HG03108 (cell line): ENCODE results near the gene USH1C.

Source experiments
- ATAC-seq: cut with Tn5 transposase; IDR thresholded peaks from one replicate; pipeline ENCODE4 v1.9.1; 2021; ENCODE audit warnings: moderate library complexity; ENCODE audit not compliant: unreplicated experiment

Gene USH1C

DNA sequence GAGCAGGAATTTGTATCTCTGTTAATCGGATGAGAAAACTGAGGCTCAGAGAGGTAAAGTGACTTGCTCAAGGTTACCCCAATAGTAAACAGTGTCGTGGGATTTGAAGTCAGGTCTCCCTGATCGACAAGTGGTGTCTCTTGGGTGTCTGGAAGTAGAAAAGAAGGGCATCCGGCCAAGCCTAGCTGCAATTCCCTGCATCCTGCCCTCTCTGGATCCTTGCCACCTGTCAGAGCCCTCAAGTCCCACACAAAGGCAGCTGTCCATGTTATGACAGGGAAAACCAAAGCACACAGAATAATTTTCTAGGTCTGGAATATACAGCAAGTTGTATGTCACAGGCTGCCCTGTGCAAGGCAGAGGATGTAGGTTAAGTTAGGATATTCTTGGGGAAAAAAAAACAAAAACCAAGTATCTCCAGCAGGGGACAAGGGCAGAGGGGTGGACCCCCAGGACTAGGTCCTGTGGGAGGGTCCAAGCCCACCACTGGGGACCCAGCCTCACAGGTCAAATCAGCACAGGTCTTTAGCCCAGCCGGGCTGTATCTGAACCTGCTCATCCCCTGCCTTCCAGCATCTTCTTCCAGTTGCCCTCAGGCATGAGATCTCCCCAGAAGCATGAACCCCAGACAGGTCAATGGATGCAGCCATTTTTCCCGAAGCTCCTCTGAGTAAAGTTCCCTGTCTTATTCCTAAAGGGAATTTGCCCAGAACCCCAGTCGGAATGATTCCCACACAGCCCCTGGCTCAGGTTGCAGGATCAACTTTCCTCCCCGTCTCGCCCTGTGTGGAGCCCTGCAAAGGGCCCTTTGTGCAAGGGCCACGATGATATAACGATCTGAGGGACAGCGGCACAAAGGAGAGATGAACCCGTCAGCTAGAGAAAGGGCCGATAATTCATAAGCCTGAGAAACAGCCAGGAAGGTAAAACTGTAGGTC lies 15.0 kb downstream of the USH1C start:
- no peak for ATAC-seq

DNA sequence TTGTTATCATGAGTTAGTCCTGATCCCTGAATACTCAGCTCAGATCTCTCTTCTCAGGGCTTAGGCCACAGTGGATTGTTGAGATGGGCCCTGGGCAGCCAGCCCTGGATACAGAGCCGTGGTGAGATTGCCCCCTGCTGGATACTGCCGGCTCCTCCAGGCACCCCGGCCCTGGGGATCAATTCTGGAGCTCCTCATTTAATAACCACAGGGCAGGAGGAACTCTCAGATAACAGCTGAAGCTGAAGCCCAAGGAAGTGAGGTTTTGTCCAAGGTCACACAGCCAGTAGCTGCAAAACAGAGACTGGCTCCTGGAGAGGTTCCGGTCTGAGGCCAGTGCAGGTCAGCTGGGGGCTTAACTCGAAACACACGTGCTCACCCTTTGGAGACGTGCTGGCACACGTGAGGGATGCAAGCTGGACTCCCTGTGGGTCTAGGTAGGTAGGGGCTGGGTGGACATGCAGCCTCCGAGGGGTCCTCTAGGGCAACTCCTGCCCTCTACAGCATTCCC lies 16.0 kb downstream of the USH1C start:
- ATAC-seq, result no peak

DNA sequence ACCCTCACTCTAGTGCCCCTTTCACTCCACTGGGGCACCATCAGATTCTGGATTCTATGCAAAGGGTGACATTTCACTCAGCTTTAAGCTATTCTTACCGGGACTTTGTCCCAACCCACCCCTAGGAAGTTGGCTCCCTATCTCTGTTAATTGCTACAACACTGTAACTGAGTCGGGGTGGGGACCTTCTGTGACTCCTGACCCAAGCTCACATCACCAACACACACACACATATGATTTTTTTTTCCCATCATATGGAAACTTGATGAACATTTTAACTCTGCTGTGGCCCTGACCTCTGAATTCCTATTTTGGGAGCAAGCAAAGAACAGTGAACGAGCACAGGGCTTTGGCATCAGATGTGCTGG lies 16.6 kb downstream of the USH1C start:
- no peak for ATAC-seq

DNA sequence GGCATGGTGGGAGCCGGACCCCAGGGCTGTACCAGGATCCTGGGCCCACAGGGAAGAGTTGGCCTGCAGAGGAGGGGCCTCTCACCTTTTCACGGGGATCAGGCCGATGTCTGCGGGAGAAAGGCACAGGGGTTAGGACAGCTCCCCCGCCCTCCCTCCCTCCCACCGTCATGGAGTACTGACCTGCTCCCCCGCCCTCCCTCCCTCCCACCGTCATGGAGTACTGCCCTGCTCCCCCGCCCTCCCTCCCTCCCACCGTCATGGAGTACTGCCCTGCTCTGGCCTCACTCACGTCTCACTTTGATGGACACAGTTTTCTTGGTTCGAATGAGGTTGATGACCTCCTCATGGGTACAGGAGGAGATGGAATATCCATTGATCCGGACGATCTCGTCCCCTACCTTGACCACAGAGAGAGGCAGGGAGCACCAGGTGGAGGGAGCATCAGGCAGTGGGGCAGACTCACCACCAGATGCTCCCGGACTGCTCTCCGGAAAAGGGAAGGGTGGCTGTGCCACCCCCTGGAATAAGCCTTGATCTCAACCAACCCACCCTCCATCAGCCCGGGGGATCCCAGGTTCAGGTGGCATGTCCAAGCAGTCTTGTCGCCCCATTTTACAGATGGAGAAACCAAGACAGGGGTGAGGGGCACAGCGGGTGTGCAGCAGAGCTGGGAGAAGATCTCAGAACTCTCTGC lies 17.1 kb downstream of the USH1C start:
- no peak for ATAC-seq

DNA sequence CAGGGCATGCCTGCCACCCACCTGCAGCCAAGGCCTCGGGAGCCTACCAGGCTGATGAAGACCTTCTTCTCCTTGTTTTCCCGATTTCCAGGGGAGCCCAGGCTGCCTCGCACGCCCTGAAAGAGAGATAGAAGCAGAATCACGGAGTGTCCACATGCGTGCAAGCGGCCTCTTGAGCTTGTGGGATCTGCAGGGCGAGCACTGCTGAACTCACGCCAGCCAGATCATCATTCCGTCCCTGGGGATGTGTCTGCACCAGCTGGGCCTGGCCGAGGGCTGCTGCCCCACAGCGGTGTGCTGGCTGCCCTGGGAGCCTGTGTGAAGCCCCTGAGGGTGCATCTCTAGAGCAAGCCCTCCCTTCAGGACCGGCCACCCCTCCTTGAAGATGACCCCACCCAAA lies 17.9 kb downstream of the USH1C start:
- ATAC-seq, result no peak

DNA sequence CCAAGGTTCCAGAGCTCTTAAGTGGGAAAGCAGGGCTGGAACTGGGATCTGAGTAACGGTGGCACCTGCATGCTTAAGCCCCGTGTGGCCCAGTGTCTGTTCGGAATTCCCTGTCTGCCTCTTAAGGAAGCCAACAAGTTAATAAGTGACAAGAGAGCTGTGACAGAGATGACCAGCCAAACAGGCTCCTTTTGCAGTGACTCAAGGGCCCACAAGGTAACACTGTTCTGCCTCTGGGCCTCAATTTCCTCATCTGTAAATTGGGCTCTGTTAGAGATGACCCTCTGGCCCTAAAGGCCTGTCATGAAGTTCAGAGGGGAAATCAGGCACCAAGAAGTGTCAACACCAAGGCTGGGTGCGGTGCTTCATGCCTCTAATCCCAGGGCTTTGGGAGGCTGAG lies 18.6 kb downstream of the USH1C start:
- ATAC-seq, result no peak

DNA sequence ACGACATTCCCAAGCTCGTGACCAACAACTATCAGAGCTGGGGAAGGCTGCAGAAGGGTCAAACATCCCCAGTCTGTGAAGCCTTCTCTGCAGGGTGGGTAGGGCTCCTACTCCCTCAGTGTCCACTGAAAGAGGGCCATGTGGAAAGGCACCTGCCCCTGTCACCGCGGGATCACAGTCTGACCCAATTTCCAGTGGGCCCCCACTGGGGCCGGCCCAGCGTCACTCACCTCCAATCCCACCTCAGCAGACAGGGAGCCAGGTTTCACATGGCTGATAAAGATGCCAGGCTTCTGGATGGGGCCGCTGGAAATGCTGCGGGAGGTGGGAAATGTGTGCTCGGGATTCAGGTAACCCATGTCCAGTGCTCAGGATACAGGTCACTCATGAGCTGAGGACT lies 20.0 kb downstream of the USH1C start:
- no peak for ATAC-seq

DNA sequence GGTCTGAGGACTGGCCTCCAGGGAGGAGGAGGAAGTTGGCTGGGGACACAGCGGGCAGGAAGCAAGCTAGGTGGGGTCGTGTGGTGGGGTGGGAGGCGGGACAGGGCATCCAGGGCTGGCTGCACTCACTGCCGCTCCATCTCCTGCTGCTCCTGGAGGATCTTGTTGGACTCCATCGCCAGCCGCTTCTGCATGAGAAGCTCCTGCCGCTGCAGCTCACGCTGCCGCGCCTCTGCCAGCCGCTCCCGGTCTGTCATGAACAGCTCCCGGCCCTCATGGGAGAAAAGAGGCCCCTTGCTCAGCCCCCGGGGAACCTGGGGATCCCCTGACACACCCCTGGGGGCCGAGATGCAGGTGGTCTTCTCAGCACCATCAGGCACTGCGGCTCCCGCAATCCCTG lies 21.6 kb downstream of the USH1C start:
- ATAC-seq, result no peak

DNA sequence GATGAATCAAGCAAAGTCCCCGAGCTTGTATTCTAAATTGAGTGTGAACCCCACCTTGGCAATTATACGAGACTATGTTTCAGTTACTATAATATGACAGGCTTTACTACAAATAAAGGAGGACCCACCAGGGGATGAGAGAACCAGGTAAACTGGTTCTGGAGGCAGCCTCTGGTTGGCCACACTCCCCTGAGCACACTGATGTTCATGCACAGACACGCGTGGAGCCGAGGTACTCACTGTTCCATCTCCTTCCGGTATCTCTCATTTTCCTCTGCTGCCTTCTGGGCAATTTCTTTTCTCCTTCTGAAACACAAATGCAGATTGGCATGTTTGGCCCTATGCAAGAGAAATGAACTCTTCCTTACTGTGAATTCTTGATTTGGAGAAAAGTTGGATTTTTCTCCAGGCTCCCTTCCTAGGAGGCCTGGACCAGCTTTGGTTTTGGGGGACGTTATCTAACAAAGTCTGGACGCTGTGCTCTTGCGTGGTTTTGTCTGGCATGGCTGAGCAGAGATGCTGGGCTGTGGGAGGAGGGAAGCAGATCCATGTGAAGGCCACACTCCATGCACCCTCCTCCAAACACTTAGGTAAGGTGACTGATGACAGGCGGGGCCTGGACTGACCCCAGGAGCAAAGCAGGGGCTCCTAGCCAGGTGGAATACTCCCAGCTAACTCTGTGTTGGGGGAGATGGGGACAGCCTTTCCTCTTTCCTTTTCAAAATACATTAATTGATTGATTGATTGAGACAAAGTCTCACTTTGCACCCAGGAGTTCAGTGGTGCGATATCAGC lies 22.9 kb downstream of the USH1C start:
- ATAC-seq, result no peak

DNA sequence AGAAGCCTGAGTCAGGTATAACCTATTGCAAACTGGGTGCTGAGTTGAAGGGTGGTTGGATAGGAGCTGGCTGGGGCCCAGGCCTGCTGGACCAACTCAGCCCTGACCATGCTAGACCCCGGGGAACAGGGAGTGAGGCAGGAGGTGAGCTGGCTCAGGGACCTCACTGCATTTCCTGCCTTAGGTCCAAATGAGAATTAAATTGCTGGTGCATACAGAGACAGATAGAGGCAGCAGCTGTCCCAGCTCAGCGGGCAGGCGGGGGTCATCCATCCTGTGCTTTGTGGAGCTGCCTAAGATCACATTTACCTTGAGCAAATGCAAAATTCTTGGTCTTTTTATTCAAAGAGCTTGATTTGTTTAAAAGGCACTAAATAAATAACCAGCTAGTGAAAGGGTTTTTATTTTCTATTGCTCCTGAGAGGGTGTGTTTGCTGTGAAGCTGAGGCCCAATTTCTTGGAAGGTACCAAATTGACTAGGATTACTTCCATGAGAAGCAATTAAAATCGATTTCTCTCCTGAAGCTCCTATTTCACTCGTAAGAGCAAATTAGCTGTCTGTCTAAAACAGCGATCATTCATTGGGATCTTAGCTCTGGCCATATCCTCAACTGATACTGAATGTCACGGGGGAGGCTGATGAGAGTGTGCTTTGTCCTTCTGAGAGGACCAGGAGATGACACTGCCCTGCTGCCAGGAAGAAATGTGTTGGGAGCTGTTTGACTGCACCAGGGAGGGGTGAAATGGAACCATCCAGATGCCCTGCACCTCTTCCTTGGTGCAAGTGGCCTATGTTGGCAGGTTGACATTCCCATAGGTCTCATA lies 24.9 kb downstream of the USH1C start:
- ATAC-seq, result no peak

DNA sequence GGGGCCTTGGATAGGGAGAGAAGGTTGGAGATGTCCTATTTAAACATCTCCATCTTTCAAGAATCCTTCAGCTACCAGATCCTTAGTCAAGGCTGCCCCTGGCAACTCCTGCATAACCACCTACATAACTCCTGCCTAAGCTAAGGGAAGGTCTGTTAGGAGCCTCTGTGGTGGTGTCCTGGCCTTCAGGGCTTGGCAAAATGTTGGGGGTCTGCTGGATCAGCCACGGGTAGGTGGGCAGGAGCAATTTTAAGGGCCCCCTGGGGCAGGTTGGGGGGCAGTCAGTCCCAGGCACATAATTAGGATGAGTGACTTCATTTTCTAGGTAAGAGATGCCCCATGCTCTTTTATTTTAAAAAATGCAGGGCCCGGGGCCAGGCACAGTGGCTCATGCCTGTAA lies 25.9 kb downstream of the USH1C start:
- no peak for ATAC-seq

DNA sequence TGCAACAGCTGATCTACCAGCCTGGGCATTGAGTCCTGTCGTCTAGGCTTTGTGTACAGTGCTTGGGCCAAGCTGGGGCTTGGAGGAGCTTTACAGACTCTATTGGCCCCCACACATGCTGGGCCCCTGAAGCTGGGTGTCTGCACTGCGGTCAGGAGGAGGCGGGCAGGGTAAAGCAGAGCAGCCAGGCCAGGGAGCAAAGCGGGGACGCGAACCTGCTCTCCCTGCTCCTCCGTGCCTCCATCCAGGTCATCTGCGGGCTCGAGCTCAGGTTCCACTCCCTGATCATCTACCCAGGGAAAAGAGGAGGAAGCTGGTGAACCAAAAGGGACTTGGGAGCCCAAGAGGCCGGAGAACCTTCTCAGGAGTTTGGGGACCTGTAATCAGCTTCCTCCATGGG lies 27.0 kb downstream of the USH1C start:
- ATAC-seq, result no peak

DNA sequence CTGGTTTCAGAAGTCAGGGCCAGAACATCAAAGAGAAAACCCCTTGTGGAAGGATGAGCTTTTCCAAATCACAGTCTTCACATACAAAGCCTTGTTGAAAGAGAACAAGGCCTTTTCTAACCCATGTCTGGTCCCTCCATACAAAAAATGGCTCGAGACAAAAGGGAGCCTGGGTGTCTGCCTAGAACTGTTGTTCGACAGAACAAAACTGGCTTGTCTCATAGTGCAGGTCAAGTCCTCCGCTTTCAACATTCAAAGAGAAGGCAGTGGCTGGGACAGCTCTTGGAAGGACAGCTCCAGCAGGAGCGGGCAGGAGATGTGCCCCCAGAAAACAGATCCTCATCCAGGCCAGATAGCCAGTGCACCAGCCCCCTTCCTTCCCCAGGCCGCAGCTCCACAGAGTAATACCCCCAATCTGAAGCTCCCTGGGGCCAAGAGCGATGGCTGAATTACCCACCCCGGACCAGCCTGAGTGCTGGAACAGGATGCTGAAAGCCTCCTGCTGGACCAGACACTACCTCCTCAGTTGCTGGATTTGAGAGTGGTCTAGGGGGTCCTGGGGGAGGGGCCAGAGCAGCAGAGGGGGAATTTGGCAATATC lies 27.6 kb downstream of the USH1C start:
- no peak for ATAC-seq

DNA sequence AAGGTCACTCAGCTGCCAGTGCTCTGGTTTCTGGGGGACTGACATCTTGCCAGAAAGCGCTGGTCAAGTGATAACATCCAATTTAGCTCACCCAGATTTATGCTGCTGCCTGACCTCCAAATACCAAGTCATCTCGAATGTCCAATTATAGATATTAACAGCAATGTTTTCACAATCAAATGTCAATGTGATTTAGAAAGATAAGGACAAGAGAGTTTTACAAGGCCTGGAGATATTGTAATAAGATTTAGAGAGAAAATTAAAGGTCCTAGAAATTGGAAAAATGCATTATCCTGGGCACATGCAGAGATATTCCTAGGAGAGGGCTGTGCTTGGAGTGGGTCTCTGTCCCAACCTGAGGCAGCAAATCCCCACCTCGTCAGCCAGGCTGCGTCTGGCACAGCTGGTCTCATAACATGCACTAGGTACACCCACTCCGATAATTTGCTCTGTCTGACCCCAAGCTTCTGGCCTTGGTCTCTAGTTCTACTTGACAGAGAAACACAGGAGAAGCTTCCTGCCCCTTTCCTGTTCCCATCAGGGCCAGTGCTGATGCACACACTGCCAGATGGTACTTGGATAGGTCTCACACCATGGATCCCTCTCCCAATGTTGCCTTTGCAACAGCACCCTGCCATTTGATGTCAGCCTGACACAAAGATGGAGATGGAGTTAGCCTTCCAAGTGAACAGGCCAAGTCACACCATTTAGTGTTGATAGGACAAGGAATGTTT lies 28.6 kb downstream of the USH1C start:
- no peak for ATAC-seq

DNA sequence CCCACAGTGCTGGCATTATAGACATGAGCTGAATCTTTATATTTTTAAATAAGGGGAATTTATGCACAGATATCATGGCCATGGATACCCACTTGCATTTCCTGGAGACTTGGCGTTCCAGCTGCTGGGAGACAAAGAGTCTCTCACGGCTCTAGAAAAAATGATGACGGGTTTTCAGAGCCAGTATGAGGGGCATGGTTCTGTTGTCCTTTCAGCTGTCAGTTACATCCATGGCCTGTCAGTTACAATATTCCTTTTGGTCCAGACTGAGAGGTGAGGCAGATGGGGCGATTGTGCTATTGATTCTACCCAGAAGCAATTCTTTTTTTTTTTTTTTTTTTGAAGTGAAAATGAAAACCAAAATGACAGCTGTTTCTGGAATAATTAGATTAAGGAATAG lies 29.7 kb downstream of the USH1C start:
- ATAC-seq, result no peak

DNA sequence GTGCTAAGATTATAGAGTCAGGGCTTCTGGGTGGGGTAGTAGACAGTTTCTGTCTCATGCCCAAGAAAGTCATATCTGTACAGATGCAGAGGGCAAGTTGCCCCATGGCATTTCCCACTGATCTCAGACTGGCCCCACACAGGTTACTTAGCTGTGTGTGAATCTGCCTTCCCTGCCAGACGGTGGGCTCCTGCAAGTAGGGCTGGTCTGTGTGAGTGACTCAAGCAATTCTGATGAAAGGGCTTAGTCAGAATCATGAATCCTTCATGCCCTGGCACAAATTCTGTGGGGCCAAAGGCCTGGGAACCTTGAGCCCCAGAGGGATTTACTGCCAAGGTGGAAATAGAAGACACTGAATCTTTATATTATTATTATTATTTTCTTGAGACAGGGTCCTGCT lies 30.4 kb downstream of the USH1C start:
- no peak for ATAC-seq

DNA sequence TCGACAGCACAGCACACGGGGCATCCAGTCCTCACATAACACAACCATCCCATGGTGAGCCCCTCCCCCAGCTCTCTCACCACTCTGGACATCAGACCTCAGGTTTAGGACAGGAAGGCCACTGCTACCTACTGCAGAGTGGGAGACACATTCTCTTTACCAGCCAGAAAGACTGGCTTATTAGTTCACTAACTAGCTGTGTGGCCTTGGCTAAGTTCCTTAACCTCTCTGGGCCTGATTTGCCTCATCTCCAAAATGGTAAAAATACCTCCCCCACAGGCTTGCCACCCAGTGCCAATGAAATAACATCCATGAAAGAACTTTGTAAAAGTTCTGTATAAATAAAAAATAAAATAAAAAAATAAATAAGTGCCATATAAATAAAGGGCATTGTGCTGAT lies 32.1 kb downstream of the USH1C start:
- no peak for ATAC-seq

DNA sequence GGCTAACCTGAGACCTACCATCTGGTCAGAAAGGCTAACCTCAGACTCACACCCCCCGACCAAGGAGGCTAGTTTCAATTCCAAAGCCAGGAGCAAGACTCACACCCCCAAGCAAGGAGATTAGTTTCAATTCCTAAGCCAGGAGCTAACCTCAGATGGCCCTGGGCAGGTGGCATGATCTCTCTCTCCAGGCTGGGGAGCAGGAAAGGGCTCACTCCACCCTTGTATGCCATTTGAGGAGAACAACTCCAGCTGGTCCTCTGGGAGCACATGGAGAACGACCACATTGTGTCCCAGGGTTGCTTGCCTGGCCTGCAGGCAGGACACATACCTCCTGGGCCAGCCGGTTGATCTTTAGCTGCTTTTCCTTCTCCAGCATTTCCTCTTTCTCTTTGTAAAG lies 32.6 kb downstream of the USH1C start:
- ATAC-seq, result no peak

DNA sequence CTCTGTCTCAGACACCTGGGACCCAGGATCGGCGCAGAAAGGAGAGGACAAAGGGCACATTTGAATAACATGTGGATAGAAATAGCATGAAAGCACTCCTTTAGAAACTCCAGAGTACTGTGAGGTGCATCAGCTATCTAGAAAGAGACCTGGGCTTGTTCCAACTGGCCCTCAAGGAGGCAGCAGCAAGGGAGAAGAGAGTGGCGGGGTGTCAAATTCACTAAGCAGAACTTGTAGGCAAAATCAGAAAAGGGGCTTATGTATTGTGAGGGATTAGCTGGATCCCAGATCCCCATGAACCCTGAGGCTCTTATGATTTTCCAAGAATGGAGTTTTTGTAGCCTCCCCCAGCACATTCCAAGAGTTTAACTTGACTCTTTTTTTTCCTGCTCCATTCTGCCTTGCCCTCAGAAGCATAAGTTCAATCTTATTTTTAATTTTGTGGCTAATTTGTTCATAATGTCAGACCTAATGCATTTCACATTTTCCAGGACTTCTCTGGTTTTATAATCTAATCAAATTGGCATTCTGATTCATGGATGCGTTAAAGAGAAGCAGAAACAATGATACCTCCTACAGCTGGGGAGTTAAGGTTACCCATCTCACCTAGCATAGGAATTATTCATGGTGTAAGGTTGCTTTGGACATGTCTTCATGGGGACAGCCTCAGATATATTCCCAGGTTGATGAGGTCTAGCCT lies 33.6 kb downstream of the USH1C start:
- no peak for ATAC-seq
